Measurements from ENCODE around the gene CAMK1D. TPM values are rescaled to one million over a fixed set of nuclear protein-coding genes. Genes with fewer than 3 reads are reported as not detected.

CAMK1D gene
- total and polyA plus RNA-seq, 10 of the 15 experiments (the other 5 are each of a cell fraction or from before 2014, with no cell fraction given), result 2.1 to 35.5 (median 14.7) TPM

DNA sequence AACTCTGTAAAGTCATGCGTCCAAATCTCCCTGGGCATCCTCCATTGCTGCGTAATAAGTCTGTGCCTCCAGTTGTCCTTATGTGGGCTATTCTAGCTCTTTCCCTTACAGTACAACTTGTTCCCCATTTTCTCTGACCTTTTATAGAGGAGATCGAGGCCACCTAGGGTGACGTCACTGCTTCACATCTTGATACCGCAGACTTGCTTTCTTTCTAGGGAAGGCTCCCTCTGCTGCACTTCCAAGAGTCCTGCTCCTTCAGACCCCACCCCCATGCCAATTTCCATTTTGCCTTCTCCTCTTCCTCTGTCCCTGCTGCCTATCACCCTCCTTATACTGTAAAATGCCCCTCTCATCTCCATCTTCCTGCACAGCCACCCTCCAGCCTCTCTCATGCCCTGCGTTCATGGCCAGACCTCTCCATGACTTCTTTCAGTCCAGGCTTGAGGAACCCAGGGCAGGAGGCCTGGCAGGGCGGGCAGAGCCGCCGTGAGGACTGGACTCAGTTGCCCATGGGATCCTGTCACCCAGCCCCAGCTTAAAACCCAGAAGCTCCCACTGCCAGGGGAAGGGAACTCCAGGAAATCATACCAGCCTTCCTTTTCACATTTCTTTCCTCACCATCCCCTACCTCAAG lies 57.5 kb downstream of the CAMK1D start:
- WGBS (ENCODE audit: insufficient coverage, insufficient replicate concordance, low lambda C conversion rate, missing lambda C conversion rate), result 93% methylated on average over 9 of the region's 9 CpGs
- in situ Hi-C loops (cut with MboI) (no loop called here), intact Hi-C loops (cut with micrococcal nuclease; ENCODE audit: unreplicated experiment) (no loop called here)
- Histone ChIP-seq H3K4me2 (ENCODE audit: control insufficient read depth, insufficient read depth) (no peak overlapping the region), H3K36me3 (ENCODE audit: control insufficient read depth in 2 of 2, insufficient read depth in 2 of 2, low read length in 1 of 2) (0 out of 4 replicates have a peak, but pooled peaks cover 0 to 3% of the 10 kb centered on the region in 2 experiments), H3K79me2 (ENCODE audit: control insufficient read depth, insufficient read depth, low read length) (no peaks in the 10 kb centered on the region), H3K27ac (ENCODE audit: control insufficient read depth, insufficient read depth) (no peak overlapping the region), H3K9ac (ENCODE audit: control insufficient read depth, insufficient read depth, low read length) (no peak overlapping the region), H4K20me1 (ENCODE audit: control insufficient read depth, insufficient read depth) (no peaks in the 10 kb centered on the region), H3K4me3 (no peak overlapping the region), H3K9me3 (replicated peaks; ENCODE audit: control insufficient read depth, insufficient read depth, low read length) (no peaks in the 10 kb centered on the region), H2AFZ (ENCODE audit: control insufficient read depth, low read depth, low read length) (no peak overlapping the region), H3K27me3 (replicated peaks in 1 of 2; ENCODE audit: control insufficient read depth in 2 of 2, insufficient read depth in 2 of 2, low read length in 1 of 2) (no peaks in the 10 kb centered on the region), H3K4me1 (ENCODE audit: control insufficient read depth, insufficient read depth, low read length) (no peaks in the 10 kb centered on the region)
- ChIA-PET SMC1A (ENCODE audit: uncharacterized antibody, unreplicated experiment) (interaction anchor here (1.0 to 1.5 kb wide), 4 partner anchors 24 to 142 kb away, joined by 3 to 5 read pairs (median 4); no protein-coding TSS in a partner anchor), CTCF (interaction anchor here (0.6 to 2.4 kb wide), 4 partner anchors 55 to 580 kb away, joined by 3 to 8 read pairs (median 4); no protein-coding TSS in a partner anchor), POLR2A (interaction anchor here (0.6 kb wide), 3 partner anchors 103 to 203 kb away, joined by 5 to 8 read pairs (median 6); no protein-coding TSS in a partner anchor), RAD21 (ENCODE audit: unreplicated experiment) (no interaction called here)
- DNase-seq (ENCODE audit: low read depth, low spot score), result no peak
- no peak for TF ChIP-seq BMI1 (IDR thresholded peaks at IDR 0.05; ENCODE audit: borderline replicate concordance)
- no peak for TF ChIP-seq ZNF274 (IDR thresholded peaks at IDR 0.05; ENCODE audit: insufficient read depth, insufficient read length)
- TF ChIP-seq NFYA (IDR thresholded peaks at IDR 0.05; ENCODE audit: borderline replicate concordance, low read depth, low read length), result no peak
- no peak for TF ChIP-seq CBFB (IDR thresholded peaks at IDR 0.05; ENCODE audit: low read depth)
- TF ChIP-seq EGR1 (IDR thresholded peaks at IDR 0.05; ENCODE audit: borderline replicate concordance in 1 of 2, low read depth in 2 of 2, low read length in 2 of 2), result no peak
- no peak for TF ChIP-seq CEBPB (IDR thresholded peaks at IDR 0.05; ENCODE audit: borderline replicate concordance in 1 of 2, low read depth in 2 of 2, low read length in 2 of 2)
- TF ChIP-seq RELA (IDR thresholded peaks at IDR 0.05; ENCODE audit: borderline replicate concordance, partially characterized antibody), result no peak
- no peak for TF ChIP-seq NR2C1 (IDR thresholded peaks at IDR 0.05)
- no peak for TF ChIP-seq FOXK2 (IDR thresholded peaks at IDR 0.05)
- TF ChIP-seq, protein P1, sequence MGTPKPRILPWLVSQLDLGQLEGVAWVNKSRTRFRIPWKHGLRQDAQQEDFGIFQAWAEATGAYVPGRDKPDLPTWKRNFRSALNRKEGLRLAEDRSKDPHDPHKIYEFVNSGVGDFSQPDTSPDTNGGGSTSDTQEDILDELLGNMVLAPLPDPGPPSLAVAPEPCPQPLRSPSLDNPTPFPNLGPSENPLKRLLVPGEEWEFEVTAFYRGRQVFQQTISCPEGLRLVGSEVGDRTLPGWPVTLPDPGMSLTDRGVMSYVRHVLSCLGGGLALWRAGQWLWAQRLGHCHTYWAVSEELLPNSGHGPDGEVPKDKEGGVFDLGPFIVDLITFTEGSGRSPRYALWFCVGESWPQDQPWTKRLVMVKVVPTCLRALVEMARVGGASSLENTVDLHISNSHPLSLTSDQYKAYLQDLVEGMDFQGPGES (IDR thresholded peaks at IDR 0.05), result no peak
- TF ChIP-seq, protein P2, sequence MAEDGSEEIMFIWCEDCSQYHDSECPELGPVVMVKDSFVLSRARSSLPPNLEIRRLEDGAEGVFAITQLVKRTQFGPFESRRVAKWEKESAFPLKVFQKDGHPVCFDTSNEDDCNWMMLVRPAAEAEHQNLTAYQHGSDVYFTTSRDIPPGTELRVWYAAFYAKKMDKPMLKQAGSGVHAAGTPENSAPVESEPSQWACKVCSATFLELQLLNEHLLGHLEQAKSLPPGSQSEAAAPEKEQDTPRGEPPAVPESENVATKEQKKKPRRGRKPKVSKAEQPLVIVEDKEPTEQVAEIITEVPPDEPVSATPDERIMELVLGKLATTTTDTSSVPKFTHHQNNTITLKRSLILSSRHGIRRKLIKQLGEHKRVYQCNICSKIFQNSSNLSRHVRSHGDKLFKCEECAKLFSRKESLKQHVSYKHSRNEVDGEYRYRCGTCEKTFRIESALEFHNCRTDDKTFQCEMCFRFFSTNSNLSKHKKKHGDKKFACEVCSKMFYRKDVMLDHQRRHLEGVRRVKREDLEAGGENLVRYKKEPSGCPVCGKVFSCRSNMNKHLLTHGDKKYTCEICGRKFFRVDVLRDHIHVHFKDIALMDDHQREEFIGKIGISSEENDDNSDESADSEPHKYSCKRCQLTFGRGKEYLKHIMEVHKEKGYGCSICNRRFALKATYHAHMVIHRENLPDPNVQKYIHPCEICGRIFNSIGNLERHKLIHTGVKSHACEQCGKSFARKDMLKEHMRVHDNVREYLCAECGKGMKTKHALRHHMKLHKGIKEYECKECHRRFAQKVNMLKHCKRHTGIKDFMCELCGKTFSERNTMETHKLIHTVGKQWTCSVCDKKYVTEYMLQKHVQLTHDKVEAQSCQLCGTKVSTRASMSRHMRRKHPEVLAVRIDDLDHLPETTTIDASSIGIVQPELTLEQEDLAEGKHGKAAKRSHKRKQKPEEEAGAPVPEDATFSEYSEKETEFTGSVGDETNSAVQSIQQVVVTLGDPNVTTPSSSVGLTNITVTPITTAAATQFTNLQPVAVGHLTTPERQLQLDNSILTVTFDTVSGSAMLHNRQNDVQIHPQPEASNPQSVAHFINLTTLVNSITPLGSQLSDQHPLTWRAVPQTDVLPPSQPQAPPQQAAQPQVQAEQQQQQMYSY (CRISPR knock-in tag; IDR thresholded peaks at IDR 0.05), result no peak
- TF ChIP-seq NR2F1 (conservative IDR thresholded peaks at IDR 0.05), result no peak
- TF ChIP-seq RCOR1 (conservative IDR thresholded peaks at IDR 0.05; ENCODE audit: low read depth, low read length), result no peak
- no peak for TF ChIP-seq POLR2AphosphoS2 (IDR thresholded peaks at IDR 0.05; ENCODE audit: low read depth, low read length)
- TF ChIP-seq TCF3 (IDR thresholded peaks at IDR 0.05; ENCODE audit: borderline replicate concordance, insufficient read depth, low read depth, low read length), result no peak
- TF ChIP-seq, protein P3, sequence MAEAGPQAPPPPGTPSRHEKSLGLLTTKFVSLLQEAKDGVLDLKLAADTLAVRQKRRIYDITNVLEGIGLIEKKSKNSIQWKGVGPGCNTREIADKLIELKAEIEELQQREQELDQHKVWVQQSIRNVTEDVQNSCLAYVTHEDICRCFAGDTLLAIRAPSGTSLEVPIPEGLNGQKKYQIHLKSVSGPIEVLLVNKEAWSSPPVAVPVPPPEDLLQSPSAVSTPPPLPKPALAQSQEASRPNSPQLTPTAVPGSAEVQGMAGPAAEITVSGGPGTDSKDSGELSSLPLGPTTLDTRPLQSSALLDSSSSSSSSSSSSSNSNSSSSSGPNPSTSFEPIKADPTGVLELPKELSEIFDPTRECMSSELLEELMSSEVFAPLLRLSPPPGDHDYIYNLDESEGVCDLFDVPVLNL (IDR thresholded peaks at IDR 0.05; ENCODE audit: low read depth, low read length), result no peak
- FAIRE-seq, result no peak
- no peak for ATAC-seq
- BruUV-seq (replicated peaks), result no TSS peak

Measured in GM12878 (cell line).